PFSK-1 (cell line): ENCODE results near the gene CATSPER3.

Experiments
- FOXP2 ChIP-seq: optimal IDR thresholded peaks from 2 replicates; pipeline ENCODE3; 2011; ENCODE audit warnings: borderline replicate concordance, control low read depth, inconsistent platforms; ENCODE audit not compliant: insufficient read depth; ENCODE audit errors: extremely low read length, extremely low read depth
- POLR2AphosphoS5 ChIP-seq: IDR thresholded peaks from 2 replicates; pipeline ENCODE4 v1.6.1; 2012; ENCODE audit warnings: low read depth, mild to moderate bottlenecking, control low read depth, low read length, moderate library complexity
- REST ChIP-seq, 2 experiments: IDR thresholded peaks; 2 replicates each; pipeline versions ENCODE4 v1.6.1 to v1.8.0; 2011 to 2012; ENCODE audit warnings: low read depth in 2 of 2, low read length in 2 of 2, control low read depth in 1 of 2, inconsistent platforms in 1 of 2, mild to moderate bottlenecking in 1 of 2, moderate library complexity in 1 of 2; ENCODE audit not compliant: insufficient read depth in 1 of 2
- SIN3A ChIP-seq: IDR thresholded peaks from 2 replicates; pipeline ENCODE4 v1.6.1; 2012; ENCODE audit warnings: mild to moderate bottlenecking, low read length, moderate library complexity, borderline replicate concordance; ENCODE audit not compliant: insufficient read depth
- TAF1 ChIP-seq: IDR thresholded peaks from 2 replicates; pipeline ENCODE4 v1.6.1; 2012; ENCODE audit warnings: low read length, control low read depth, borderline replicate concordance; ENCODE audit not compliant: insufficient read depth

CATSPER3 gene

GRCh38 chr5:135046661-135047346 lies 79.1 kb downstream of the CATSPER3 start:
- TF ChIP-seq REST (IDR thresholded peaks at IDR 0.05; ENCODE audit: insufficient read depth in 1 of 2, low read depth in 2 of 2, low read length in 2 of 2) (no peak), FOXP2 (no peak), POLR2AphosphoS5 (no peak), SIN3A (no peak), TAF1 (no peak)

- TF ChIP-seq TAF1 = no peak
- no peak for TF ChIP-seq SIN3A
- no peak for TF ChIP-seq POLR2AphosphoS5
- no peak for TF ChIP-seq REST (IDR thresholded peaks at IDR 0.05; ENCODE audit: insufficient read depth in 1 of 2, low read depth in 2 of 2, low read length in 2 of 2)
Observed at GRCh38 chr5:135047347-135047695, 79.6 kb downstream of the CATSPER3 start.

- TF ChIP-seq REST (IDR thresholded peaks at IDR 0.05; ENCODE audit: insufficient read depth in 1 of 2, low read depth in 2 of 2, low read length in 2 of 2) (no peak), FOXP2 (no peak), TAF1 (no peak), SIN3A (no peak), POLR2AphosphoS5 (no peak)
Observed at GRCh38 chr5:135048286-135048685, 80.6 kb downstream of the CATSPER3 start.

DNA sequence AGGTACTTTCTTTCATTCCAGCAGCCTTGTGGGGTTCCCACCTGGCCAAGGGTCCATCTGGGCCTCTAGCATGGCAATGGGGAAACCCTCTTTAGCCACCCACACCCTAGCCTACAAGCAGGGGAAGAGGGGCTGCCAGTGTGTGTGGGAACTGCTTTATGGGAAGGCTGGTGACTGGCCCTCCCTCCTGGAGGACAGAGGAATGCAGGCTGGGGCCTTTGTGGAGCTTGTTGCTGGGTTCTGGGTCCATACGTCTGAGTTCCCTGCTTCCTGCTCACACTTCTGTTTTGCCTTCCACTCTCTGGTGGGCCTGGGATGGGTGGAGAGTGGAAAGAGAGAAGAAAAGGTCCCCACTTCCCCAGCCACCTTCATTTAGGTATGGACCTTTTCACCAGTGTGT lies 81.2 kb downstream of the CATSPER3 start:
- no peak for TF ChIP-seq SIN3A
- no peak for TF ChIP-seq POLR2AphosphoS5
- TF ChIP-seq REST (IDR thresholded peaks at IDR 0.05; ENCODE audit: insufficient read depth in 1 of 2, low read depth in 2 of 2, low read length in 2 of 2) = no peak
- TF ChIP-seq FOXP2 = no peak
- TF ChIP-seq TAF1 = no peak

DNA sequence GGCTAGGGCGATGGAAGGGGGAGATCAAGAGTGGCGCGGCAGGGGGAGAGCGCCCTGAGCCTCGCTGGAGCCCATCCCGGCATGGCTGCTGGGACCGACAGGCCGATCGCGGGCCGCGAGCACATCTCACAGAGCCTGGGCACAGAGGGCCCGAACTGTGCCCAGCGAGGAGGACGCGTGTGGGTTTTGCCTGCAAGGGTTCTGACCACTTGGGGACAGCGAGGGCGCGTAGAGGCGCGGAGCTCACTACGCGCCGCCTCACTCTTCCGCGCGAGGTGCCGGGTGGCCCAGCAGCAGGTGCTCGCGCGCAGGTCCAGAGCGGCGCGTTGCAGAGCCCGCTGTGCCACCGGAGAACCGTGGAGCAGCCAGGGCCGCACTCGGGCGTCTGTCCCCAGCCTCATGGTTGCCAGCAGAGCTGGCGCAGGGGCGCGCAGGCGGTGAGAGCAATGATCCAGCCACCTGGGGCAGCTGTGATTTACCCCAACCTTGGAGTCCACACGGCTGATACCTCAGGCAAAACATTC lies 82.6 kb downstream of the CATSPER3 start:
- TF ChIP-seq SIN3A (no peak), FOXP2 (no peak), TAF1 (no peak), POLR2AphosphoS5 (no peak), REST (IDR thresholded peaks at IDR 0.05; ENCODE audit: insufficient read depth in 1 of 2, low read depth in 2 of 2, low read length in 2 of 2) (no peak)
